Cardiac septum (tissue), 1 donor: ENCODE data around the gene SMCO2. TPM values are rescaled to one million over a fixed set of nuclear protein-coding genes. Genes with fewer than 3 reads are reported as not detected.

ENCODE experiments used
- DNase-seq: peaks from one replicate; pipeline ENCODE4 v3.0.0-alpha.2; 2020; ENCODE audit warnings: low spot score
- intact Hi-C: fragments of 100-400 bp; cut with DNase I; formaldehyde crosslinking; loops from one replicate; pipeline ENCODE4 v1.14.0; 2022
- long read RNA-seq: library from polyadenylated mRNA; unstranded; transcript quantifications from one replicate; pipeline ENCODE4 v2.0.0, GENCODE V29; 2021
- total RNA-seq: library from RNA; stranded (reverse); fragmentation: NEBNext Ultra II Directional; extraction: Animal tissue kit (Norgen Biotek cat#: 25700); gene quantifications from one replicate; pipeline ENCODE4 v1.2.1, GENCODE V29; 2021
- donor health status: DM: no; HTN: no; CAD: no.

SMCO2 gene
- 0.38 TPM for total RNA-seq
- long read RNA-seq, partial matches to known transcripts, result 0 of 1 reads
- long read RNA-seq, other reads (novel, unspliced or antisense), result 0 of 1 reads

DNA sequence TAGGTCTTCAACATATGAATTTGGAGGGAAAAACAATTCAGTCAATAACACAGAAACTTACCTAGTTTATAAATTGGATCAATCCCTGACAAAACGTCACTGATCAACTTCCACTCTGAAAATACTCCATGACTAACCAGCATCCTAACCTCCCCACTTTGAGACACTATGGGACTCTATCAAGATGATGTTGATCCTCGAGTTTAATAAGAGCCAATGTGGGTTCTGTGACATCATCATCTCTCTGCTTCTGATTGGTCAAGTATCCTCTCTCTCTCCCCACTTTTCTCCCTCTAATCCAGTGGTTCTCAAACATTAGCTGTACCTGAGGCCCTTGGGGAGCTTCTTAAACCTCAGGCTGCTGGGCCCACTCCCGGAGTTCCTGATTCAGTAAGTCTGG is at the start of gene SMCO2:
SMCO2 (plus strand) TSS at position 301 of the 400 bp plus-strand sequence. CDS start 23,896 bp downstream, outside the sequence.
- no peak for DNase-seq
- intact Hi-C loops, result no loop called here

DNA sequence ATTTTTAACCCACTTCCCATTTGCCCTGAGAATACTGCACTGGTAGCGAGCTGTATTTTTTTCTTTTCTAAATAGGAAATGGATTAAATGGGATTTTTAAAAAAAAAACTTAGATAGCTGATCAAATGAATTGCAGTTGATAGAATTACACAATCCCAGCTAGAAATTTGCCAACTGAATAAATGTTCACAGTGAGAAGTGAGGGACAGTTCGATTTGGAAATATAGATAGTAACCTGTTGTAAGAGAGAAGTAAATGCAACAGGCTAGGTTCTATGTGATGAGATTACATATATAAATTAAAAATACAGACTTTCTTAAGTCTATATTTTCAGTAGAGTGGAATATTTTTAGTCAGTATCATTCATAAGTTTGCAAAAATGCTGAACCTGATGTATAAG is 48.1 kb upstream of the SMCO2 start:
- DNase-seq, result no peak
- intact Hi-C loops, result no loop called here

DNA sequence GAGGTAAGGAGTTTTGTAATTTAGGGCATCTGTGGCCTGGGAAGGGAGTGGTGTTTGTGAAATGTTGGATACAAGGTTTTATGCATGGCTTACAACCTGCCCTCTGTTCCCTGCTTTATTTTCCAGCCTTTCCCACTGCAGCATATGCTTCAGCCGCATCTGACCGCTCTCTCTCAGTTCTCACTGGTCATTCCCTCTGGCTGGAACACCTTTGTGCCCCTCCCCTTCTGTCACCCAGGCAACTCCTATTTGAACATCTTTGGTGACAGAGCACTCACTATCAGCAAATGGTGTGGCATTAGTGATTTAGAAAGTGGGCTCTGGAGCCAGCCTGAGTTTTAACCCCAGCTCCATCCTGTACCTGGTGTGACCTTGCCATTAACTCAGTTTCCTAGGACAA is 47.5 kb upstream of the SMCO2 start:
- no peak for DNase-seq
- intact Hi-C loops, result no loop called here

DNA sequence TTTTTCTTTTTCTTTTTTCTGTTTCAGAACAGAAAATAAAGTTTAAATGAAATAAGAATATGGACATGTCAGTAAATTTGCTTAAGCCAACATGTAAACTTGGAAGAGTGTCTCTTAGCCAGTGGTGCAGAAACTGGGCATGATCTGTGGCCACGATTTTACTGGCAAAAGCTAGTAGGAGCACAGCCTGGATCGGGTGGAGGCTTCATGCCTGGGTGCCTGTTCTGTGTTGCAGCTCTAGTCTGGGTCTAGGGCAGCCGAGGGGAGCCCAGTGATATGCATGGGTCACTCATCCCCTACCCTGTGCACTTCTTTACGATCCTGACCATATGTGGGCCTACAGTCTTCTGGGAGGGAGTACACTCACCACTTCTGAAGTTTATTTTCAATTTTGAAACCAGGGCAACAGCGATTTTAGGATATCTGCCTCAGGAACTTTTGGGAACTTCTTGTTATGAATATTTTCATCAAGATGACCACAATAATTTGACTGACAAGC is 45.6 kb upstream of the SMCO2 start:
- no peak for DNase-seq

DNA sequence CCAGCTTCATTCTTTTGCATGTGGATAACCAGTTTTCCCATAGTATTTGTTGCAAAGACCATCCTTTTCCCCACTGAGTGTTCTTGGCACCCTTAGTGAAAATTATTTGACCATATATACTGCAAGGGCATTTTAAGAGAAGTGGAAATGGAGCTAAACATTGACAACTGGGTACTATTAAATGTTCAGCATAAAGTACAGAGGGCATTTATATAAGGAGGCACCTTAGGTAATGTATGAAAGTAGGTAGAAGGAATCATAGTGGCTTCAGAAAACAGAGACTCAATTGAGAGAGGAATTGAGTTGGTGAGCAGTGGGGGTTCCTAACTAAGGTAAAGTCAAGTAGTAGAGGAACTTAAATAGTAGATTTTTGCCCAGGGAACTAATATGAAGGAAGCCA is 34.5 kb upstream of the SMCO2 start:
- no peak for DNase-seq
- intact Hi-C loops, result no loop called here

More for the DNA sequence above, 45.6 kb upstream of the SMCO2 start:
- intact Hi-C loops, result no loop called here

DNA sequence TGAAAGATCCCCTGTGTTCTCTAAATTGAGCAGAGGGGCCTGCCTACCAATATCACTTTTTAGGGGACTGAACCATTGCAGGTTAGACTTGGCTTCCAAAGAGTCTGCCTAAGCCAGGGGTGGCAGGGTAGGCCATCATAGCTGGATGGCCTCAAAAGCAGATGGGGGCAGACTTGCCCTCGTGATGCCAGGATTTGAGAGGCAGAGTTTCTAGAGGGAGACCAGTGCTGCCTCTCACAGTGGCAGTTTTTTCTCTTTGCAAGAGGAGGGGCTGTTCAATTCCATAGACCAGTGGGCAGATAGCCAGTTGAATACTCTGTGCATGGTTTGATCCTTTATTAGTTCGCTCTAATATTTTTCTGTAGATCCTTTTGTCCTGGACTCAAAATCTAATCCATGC is 23.8 kb upstream of the SMCO2 start:
- DNase-seq, result no peak
- intact Hi-C loops, result no loop called here

DNA sequence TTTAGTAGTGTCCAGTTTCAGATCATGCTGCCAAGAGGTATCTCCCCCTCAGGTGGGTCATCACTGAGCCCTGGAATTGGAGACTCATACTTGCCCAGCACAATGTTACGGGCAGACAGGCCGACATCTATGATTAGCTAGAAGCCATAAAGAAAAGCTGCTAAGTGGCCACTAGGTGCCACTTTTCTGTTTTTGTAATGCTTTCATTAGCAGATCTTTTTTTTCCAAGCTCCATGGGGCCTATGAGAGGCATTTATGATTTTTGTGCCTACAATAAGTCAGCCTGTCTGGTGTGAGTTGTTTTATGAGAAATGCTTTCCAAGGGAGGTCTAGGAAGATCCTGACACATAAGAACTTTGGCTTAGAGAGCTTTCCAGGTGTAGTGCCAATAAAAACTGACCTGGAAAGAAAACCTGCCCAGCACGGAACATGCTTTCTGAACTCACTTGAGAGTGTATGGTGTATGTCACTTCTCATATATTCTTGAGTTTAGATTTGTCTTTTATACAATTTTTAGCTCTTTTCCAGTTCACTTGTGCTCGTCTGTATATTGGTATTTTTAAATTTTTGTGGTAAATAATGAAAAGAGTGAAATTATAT is 21.8 kb upstream of the SMCO2 start:
- no peak for DNase-seq
- intact Hi-C loops, result no loop called here

DNA sequence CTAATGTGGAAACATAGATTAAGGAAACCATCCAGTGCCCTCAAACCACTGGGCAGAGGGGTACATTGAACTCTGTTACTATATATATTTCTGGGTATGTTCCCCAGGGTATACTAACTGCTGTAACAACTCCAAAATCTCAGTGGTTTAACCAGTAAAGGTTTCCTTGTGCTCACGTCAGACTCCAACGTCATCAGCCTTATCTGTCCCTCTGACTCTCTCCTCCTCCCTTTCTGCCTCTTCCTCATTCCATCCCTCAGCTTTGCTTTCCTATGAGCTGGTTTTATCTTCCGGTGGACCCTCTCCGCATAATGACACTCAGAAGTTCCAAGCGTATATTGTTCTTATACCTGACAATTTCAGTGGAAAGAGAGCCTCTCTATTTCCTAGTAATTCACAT is 21.2 kb upstream of the SMCO2 start:
- intact Hi-C loops, result no loop called here

DNA sequence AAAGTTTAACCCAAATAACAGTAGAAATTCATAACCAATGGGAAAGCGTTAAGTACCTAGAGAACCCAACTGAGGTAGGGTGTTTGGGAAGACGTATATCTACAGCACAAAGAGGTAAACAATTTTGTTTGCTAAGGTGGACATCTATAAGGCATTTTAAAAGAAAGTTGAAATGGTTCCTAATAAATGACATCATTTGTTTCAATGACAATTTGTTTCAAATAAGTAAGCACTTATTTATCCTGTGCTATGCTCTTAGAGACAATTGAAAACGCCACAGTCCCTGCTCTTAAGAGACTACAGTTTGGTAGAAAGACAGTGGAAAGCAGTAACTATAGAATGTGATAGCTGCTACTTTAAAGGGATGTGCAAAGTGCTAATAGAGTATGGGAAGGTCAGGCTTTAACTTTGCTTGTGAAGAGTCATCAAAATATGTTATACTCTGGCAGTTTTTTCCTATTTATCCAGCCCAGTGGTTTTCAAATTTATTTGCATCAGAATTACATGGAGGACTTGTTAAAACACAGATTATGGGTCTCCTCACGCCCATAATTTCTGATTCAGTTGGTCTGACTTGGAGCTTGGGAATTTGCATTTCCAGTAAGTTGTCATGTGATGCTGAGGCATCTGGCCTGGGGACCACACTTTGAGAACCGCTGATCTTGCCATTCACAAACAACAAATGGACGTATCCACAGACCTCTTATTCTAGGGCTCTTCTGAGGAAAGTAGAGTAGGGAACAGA is 19.6 kb upstream of the SMCO2 start:
- DNase-seq, result no peak
- intact Hi-C loops, result no loop called here

More for the DNA sequence above, 21.2 kb upstream of the SMCO2 start:
- no peak for DNase-seq

DNA sequence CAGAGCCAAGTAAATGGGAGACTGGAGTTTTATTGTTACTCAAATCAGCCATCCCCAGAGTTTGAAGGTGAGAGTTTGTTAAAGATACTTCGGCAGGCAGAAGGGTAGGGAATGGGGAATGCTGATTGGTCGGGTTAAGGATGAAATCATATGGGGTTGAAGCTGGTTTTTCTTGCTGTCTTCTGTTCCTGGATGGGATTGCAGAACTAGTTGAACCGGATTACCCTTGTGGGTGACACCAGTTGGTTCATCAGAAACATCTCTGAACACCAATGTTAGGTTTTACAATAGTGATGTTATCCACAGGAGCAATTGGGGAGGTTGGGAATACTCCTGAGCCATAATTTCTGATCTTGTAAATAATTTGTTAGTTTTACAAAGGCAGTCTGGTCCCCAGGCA is 18.7 kb upstream of the SMCO2 start:
- no peak for DNase-seq
- intact Hi-C loops, result no loop called here

DNA sequence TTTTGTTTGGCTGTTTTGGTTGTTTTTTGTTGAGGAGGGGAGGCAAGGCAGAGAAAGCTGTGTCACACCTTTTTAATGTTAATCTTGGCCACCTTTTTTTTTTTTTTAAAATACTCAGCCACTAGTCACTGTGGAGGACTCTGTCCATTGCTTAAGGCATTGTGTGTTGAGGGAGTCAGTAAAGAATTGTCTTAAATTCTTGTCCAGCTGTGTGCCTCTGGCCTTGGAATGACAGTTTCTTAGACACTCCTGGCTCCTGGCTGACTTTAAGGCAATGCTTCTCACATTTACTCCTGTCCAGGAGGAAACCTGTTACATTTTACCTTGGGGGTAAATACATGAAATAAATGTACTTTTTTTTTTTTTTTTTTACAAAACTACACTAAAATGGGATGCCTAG is 18.1 kb upstream of the SMCO2 start:
- DNase-seq, result no peak
- intact Hi-C loops, result no loop called here

DNA sequence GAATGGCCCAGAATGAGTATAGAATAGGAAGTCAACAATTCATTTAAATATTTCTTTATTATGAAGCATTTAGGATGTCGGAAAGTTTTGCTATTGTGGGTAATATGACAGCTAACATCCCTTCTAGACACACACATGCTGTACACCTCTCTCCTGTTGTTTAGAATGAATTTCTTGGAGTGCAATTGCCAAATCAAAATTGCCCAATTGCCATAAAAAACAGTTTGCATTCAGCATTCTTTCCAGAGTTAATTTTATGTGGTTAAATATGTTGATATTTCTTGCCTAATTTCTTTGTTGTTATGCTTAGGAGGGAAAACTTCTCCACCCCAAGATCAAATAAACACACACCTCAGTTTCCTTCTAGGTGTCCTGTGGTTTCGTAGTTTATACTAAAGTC is 16.9 kb upstream of the SMCO2 start:
- intact Hi-C loops, result loop anchor here (5.0 kb wide), 1 partner anchor 203 kb away; no protein-coding TSS in a partner anchor
- DNase-seq, result no peak

DNA sequence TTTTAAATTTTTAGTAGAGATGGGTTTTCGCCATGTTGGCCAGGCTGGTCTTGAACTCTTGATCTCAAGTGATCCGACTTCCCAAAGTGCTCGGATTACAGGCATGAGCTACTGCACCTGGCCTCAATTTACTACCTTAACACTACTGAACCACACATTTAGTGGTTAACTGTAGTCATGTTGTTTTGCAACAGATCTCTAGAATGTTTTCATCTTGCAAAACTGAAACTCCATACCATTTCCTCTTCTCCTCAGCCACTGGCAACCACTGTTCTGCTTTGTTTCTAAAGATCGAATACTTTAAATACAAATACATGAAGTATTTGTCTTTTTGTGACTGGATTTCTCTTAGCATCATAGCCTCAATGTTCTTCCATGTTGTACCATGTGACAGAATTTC is 15.4 kb upstream of the SMCO2 start:
- DNase-seq, result no peak
- intact Hi-C loops, result loop anchor here (5.0 kb wide), 1 partner anchor 201 kb away; no protein-coding TSS in a partner anchor

DNA sequence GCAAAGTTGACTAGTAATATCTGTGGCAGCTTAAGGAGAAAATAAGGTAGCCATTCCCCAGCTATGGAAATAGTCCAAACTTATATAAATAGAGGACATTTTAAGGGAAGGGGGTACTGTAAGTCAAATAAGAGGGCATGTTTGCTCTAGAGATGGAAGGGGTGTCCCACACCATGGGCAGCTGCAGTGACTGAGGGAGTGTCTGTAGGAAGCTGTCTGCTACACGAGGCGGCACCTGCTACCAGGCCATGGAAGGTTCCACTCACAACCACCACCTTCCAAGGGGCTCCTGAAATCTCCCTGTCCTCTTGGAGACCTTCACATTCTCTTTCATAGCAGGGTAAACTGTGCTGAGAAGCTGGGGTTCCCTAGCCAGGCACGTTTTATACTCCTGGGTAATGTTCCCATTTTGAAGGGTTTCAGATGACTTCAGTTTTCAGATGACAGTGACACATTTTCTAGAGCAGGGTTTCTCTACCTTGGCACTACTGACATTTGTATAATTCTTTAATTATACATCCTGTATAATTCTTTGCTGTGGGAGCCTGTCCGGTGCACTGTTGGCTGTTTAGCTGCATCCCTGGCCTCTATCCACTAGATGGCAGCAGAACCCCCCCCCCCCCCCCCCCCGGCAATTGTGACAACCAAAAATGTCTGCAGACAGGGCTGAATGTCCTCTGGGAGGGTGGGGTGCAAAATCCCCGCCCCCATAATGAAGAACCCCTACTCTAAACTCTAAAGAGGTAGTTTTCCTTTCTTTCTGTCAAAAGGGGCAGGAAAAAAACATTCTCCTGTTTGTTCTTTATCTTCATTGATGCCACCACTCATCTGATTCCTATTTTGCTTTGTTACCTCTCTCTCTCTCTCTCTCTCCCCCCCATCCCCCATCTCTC is 11.6 kb upstream of the SMCO2 start:
- DNase-seq, result no peak
- intact Hi-C loops, result loop anchor here (2.0 to 5.0 kb wide), 3 partner anchors 87 to 218 kb away; partner anchors contain the start of gene PPFIBP1

DNA sequence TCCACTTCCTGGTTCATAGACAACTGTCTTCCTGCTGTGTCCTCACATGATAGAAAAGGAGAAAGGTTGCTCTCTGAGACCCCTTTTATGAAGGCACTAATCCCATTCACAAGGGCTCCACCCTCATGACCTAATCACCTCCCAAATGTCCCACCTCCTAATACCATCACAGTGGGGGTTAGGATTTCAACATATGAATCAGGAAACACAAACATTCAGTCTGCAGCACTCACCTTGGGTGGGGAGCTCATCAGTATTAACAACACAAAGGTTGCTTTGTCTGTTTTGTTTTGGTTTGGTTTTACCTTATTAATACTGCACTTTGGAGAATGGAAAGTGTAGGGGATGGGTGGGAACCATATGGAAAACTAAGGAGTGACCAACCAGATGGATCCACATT is 10.5 kb upstream of the SMCO2 start:
- intact Hi-C loops, result loop anchor here (5.0 kb wide), 1 partner anchor 86 kb away; the partner anchor contains the start of gene PPFIBP1
- no peak for DNase-seq

DNA sequence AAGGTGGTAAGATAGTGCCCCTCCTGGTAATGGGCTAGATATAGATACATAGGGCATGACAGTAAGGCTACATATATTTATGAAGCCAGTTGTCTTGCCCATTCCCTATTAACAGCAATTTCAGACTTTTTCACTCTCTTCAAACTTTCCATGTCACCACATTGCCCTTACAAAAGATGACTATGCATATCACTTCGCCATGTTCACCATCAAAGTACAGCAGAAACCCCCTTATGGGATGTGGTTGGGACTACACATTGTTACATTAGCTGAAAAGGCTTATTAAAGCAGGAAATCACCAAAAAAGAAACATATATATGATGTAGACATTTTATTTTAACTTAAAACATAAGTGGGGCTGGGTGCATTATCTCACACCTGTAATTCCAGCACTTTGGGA is 9.8 kb upstream of the SMCO2 start:
- intact Hi-C loops, result loop anchor here (5.0 kb wide), 1 partner anchor 86 kb away; the partner anchor contains the start of gene PPFIBP1
- no peak for DNase-seq

DNA sequence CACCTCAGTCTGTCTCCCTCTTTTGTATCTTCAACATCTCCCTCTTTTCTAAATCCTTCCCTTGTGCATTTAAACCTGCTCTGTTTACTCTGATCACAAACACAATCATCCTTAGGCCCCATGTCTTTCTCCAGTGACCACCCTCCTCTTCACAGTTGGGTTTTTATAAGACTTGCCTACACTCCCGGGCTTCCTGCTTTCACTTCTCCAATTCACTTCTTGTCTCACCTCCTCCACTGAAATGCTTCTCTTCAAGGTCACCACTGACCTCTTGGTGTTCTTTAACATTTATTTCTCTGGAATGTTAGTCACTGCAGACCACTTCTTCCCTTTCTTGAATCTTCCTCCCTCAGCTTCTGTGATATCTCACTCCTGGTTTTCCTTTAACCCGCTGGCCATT is 8.7 kb upstream of the SMCO2 start:
- no peak for DNase-seq
- intact Hi-C loops, result loop anchor here (5.0 kb wide), 1 partner anchor 84 kb away; the partner anchor contains the start of gene PPFIBP1

DNA sequence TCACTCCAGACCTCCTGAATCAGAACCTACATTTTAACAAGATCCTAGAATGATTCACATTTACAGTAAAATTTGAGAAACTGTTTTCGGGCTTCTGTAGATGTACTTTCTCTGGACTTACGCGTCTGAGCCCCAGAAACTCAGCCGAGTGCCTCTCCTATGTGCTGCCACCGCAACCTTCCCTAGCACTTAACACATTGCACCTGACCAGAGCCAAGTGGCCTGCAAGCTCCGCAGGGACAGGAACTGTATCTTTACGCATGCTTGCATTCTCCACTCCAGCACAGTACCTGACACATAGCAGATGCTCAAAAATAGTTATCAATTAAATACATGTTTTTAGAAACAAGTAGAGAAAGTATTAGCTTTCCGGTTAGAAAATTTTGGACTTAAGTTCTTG is 1.2 kb downstream of the SMCO2 start:
- no peak for DNase-seq
- intact Hi-C loops, result no loop called here

DNA sequence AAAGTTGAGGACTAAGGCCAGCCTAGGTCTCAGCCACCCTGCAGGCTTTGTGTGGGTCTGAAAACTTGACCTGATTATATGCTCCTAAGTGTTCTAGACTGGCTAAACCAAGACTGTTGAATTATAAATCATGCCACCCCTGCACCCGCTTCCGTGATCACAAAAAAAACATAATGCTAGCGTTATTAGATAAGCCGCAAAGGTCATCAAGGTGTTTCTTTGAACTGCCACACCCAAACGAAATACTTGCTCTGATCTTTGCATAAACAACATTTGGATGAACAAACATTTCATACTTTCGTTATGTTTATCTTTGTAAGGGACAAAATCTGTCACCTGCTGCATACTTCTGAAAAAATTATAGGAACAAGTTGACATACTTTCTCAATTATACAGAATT is 2.5 kb downstream of the SMCO2 start:
- intact Hi-C loops, result no loop called here

More for the DNA sequence above, 2.5 kb downstream of the SMCO2 start:
- no peak for DNase-seq
